HG03159 (cell line): ENCODE data around the gene LRRC72.
"Not testable (repeated sequence)": the region's sequence is repeated elsewhere in the genome, so short reads cannot be mapped to it uniquely, and the experiment has no call there.

Experiments used
- ATAC-seq: cut with Tn5 transposase; IDR thresholded peaks from one replicate; pipeline ENCODE4 v1.9.1; 2021; ENCODE audit warnings: mild to moderate bottlenecking, moderate library complexity; ENCODE audit not compliant: unreplicated experiment

The LRRC72 gene

GRCh38 chr7:16526742-16527540 is at the start of gene LRRC72:
Gene LRRC72, plus strand, starts transcription at chr7:16526825. Its CDS starts 128 bp downstream, at chr7:16526953.
- no peak for ATAC-seq

- no peak for ATAC-seq
Measured at GRCh38 chr7:16479161-16479560, 47.5 kb upstream of the LRRC72 start.

- ATAC-seq: no peak
Measured at GRCh38 chr7:16479591-16479990, 47.0 kb upstream of the LRRC72 start.

DNA sequence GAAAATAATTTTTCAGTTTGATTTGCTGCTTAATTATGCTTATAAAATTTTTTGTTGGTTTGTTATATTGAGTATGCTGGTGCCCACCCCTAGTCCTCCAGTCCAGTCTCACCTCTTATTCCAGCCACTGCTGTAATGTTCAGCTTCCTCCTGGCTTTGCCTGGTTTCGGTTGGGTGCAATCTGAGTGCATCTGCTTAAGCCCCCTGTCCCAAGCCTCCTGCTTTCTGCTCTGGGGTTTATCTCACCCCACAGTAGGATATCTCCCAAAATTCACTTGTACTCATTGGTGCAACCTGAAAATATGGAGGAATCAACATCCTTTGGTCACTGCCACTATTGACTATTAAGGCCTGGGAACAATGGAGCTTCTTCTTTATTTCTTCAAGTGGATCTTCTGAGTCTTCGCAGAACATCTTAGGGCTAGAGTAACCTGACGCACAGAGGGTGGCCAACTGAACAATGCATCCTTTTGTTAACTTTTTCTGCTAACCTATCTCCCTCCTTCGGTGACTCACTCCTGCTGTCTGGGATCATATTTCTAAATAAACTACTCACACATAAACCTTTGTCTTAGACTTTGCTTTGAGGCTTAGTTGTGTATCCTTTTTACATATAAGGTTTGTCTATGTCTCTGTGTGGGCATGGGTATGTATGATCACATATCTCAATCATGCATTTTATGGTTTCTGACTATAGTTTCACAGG is 42.0 kb upstream of the LRRC72 start:
- ATAC-seq: no peak

DNA sequence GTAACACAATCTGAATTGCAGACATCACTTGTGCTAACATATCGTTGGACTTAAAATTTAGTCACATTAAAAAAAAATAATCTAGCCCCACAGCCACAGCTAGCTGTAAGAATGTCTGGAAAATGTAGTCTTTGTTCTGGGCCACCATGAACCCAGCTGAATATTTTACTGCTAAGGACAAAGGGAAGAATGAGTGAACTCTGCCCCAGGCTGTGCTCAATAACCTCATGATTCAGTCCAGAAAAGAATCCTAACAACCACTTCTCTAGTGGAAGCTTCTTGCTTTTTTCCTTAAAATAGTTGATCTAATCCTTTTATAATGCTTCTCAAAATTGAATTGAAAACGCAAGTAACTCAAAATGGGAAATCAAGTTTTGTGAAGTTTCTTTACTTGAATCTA is 35.5 kb upstream of the LRRC72 start:
- ATAC-seq: no peak

GRCh38 chr7:16492513-16493062 is 34.0 kb upstream of the LRRC72 start:
- ATAC-seq: no peak

GRCh38 chr7:16493266-16493665 is 33.4 kb upstream of the LRRC72 start:
- ATAC-seq: no peak

- no peak for ATAC-seq
Measured at GRCh38 chr7:16494551-16494950, 32.1 kb upstream of the LRRC72 start.

- no peak for ATAC-seq
Measured at GRCh38 chr7:16494955-16495719, 31.5 kb upstream of the LRRC72 start.

DNA sequence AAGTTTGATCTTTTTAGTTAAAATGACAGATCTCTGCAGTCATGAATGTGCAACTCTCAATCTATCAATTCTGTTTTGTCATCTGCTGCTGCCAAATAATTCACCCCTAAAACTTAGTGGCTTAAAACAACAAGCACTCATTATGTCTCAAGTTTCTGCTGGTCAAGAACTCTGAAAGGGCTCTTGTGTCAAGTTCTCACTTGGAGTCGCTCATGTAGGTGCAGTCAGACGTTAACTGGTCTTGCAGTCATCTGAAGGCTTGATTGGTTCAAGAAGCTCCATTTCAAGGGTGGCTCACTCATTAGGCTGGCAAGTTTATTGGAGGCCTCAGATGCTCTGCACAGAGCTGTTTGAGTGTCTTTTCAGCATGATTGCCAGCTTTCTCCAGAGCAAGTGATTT is 28.5 kb upstream of the LRRC72 start:
- no peak for ATAC-seq

GRCh38 chr7:16502303-16502702 is 24.3 kb upstream of the LRRC72 start:
- ATAC-seq: no peak

GRCh38 chr7:16504019-16504418 is 22.6 kb upstream of the LRRC72 start:
- no peak for ATAC-seq

DNA sequence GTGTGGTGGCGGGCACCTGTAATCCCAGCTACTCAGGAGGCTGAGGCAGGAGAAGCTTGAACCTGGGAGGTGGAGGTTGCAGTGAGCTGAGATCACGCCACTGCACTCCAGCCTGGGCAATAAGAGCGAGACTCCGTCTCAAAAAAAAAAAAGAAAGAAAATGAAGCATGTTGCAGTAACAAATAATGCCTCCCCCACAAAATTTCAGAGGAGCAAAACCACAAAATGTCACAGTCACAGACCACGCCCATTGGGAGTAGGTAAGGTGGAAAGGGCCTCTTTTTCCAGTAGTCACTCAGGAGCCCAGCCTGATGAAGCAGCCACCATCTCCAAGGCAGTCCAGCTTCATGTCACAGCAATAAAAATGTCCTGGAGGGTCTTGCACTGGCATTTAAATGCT is 20.2 kb upstream of the LRRC72 start:
- not testable (repeated sequence) for ATAC-seq

GRCh38 chr7:16509829-16510228 is 16.8 kb upstream of the LRRC72 start:
- no peak for ATAC-seq

DNA sequence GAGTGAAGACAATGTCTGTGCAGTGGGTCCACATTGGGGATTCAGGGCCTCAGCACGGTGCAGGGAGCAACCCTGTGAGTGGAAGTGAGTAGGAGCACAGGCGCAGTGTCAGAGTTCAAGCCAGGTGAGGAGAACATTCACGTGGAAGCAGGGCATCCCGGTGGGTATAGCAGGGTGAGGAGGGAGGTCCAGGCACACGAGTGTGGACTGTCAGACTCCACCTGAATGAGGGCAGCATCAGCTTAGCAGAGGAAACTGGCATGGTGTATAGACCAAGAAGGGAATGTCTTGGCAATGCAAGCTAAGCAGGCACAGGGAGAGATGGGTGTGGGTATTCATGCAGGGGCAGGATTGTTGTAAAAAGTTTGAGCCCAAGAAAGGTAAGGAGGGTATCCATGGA is 15.3 kb upstream of the LRRC72 start:
- ATAC-seq: no peak

DNA sequence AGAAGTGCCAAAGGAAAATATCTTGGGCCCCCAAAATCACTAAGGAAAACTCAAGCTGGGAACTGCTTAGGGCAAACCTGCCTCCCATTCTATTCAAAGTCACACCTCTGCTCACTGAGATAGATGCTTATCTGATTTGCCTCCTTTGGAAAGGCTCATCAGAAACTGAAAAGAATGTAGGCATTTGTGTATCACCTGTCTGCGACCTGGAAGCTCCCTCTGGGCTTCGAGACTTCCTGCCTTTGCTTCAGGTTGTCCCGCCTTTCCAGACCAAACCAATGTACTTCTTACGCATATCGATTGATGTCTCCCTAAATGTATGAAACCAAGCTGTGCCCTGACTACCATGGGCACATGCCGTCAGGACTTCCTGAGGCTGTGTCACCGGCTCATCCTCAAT is 14.5 kb upstream of the LRRC72 start:
- ATAC-seq: no peak

- ATAC-seq: no peak
Measured at GRCh38 chr7:16514271-16514670, 12.4 kb upstream of the LRRC72 start.

- no peak for ATAC-seq
Measured at GRCh38 chr7:16514729-16515128, 11.9 kb upstream of the LRRC72 start.

GRCh38 chr7:16515785-16516685 is 10.6 kb upstream of the LRRC72 start:
- peak; percentile 47 for ATAC-seq

- not testable (repeated sequence) for ATAC-seq
Measured at GRCh38 chr7:16519985-16520384, 6.6 kb upstream of the LRRC72 start.
